ENCODE measurements around the gene GPD1.

- TF ChIP-seq RAD21 (IDR thresholded peaks at IDR 0.05; ENCODE audit: low read depth) (no peak), TCF12 (IDR thresholded peaks at IDR 0.05; ENCODE audit: low read depth) (no peak), TAF1 (IDR thresholded peaks at IDR 0.05; ENCODE audit: low read depth) (no peak), CEBPB (IDR thresholded peaks at IDR 0.05) (no peak), USF1 (IDR thresholded peaks at IDR 0.05) (no peak), MAX (IDR thresholded peaks at IDR 0.05) (no peak), NFIC (IDR thresholded peaks at IDR 0.05) (no peak), TEAD4 (IDR thresholded peaks at IDR 0.05) (no peak), YY1 (IDR thresholded peaks at IDR 0.05; ENCODE audit: low read depth) (no peak)
Measured at GRCh38 chr12:50087995-50088394, 15.8 kb upstream of the GPD1 start.
